ENCODE measurements around the gene LCE1A. TPM values are rescaled to one million over a fixed set of nuclear protein-coding genes. Genes with fewer than 3 reads are reported as not detected.

Gene LCE1A
- total RNA-seq, 1 donor from 2014 or later, result not detected

GRCh38 chr1:152817309-152817708 lies 10.0 kb upstream of the LCE1A start:
- Histone ChIP-seq H3K27ac (replicated peaks) (no peak overlapping the region), H3K9me3 (replicated peaks) (peaks cover 5% of the 10 kb centered on the region), H3K36me3 (no peaks in the 10 kb centered on the region), H3K4me3 (no peak overlapping the region), H3K4me1 (no peaks in the 10 kb centered on the region), H3K27me3 (ENCODE audit: low read depth) (peaks cover 5% of the 10 kb centered on the region)
- intact Hi-C loops (cut with micrococcal nuclease), result no loop called here
- no peak for TF ChIP-seq CTCF (IDR thresholded peaks at IDR 0.05; ENCODE audit: borderline replicate concordance)
- DNase-seq, result no peak

DNA sequence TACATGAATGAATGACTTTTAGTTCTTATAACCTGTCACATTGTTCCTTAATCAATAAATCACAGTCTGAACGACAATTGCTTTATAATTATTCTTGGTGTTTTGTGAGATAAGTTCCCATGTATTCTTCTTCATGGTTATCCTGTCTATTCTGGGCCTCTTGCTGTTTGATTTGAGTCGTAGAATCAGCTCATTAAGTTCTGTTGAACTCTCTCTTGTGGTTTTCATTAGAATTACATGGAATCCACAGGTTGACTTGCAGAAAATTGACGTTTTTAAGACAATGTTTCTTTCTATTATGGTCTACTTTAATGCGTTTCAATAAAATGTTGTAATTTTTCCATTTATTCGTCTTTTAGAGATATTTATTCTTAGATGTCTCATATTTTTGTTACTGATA lies 4.0 kb upstream of the LCE1A start:
- Histone ChIP-seq H3K9me3 (replicated peaks) (no peaks in the 10 kb centered on the region), H3K27me3 (ENCODE audit: low read depth) (no peaks in the 10 kb centered on the region), H3K36me3 (no peaks in the 10 kb centered on the region), H3K27ac (replicated peaks) (no peak overlapping the region), H3K4me1 (no peaks in the 10 kb centered on the region), H3K4me3 (no peak overlapping the region)
- DNase-seq, result no peak
- intact Hi-C loops (cut with micrococcal nuclease), result no loop called here
- no peak for TF ChIP-seq CTCF (IDR thresholded peaks at IDR 0.05; ENCODE audit: borderline replicate concordance)

- no peaks in the 10 kb centered on the region for H3K9me3 ChIP-seq (replicated peaks)
- no peak for TF ChIP-seq CTCF (IDR thresholded peaks at IDR 0.05; ENCODE audit: borderline replicate concordance)
- no peak overlapping the region for H3K4me3 ChIP-seq
- no peaks in the 10 kb centered on the region for H3K36me3 ChIP-seq
- DNase-seq, result no peak
- no peak overlapping the region for H3K27ac ChIP-seq (replicated peaks)
- peaks cover 11% of the 10 kb centered on the region for H3K27me3 ChIP-seq (ENCODE audit: low read depth)
- intact Hi-C loops (cut with micrococcal nuclease), result no loop called here
- H3K4me1 ChIP-seq, result no peaks in the 10 kb centered on the region
These were observed 2.3 kb upstream of the LCE1A start for GRCh38 chr1:152824964-152825363.

DNA sequence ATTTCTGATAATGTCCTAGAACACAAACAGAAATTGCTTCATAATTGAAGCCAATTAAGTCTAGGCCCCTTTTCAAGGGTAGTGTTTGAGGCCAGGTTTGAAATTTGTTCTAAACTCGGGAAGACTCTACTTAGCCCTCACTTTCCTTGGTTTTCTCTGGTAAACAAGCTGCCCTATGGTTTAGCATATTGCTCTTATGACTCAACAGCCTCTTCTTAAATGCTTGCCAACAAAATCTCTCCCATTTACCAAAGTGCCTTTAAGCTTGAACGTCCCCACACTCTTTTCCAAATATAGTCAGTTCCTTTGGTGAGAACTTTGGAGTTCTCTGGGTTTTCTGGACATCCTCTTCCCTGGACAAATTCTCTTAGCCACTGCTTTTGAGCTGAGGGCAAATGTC lies 9.6 kb downstream of the LCE1A start:
- no peaks in the 10 kb centered on the region for H3K4me1 ChIP-seq
- no peak for DNase-seq
- no peaks in the 10 kb centered on the region for H3K36me3 ChIP-seq
- H3K4me3 ChIP-seq, result no peak overlapping the region
- intact Hi-C loops (cut with micrococcal nuclease), result no loop called here
- no peak for TF ChIP-seq CTCF (IDR thresholded peaks at IDR 0.05; ENCODE audit: borderline replicate concordance)
- no peaks in the 10 kb centered on the region for H3K9me3 ChIP-seq (replicated peaks)
- H3K27ac ChIP-seq (replicated peaks), result no peak overlapping the region
- H3K27me3 ChIP-seq (ENCODE audit: low read depth), result peaks cover 5% of the 10 kb centered on the region

DNA sequence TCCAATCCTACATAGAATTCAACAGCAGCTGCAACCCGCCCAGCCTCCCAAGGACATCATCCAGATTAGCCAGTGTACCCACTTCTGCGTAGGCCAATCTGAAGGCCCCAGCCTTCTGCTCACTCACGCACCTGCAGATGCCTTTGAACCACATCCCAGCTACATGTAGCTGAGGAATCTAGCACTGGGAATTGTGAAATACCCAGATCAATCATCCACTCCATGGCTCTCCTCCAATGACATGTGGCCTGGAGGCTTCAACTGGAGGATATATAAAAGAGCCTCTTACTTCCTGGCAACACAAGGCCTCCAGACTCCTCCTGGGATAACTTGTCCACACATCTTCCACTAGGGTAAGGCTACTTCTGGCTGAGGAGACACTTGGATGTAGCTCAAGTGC lies 15.3 kb downstream of the LCE1A start, which contains the start of gene LCE6A:
TSS of gene LCE6A (plus strand) at position 301 of the 400 bp plus-strand sequence. CDS start 665 bp downstream, outside the sequence.
- Histone ChIP-seq H3K27ac (replicated peaks) (no peak within 1 kb of the TSS), H3K27me3 (ENCODE audit: low read depth) (peaks cover 5% of the 10 kb centered on the region), H3K4me1 (no peaks in the 10 kb centered on the region), H3K9me3 (replicated peaks) (no peaks in the 10 kb centered on the region), H3K36me3 (no peaks in the 10 kb centered on the region), H3K4me3 (no peak within 1 kb of the TSS)
- TF ChIP-seq CTCF (IDR thresholded peaks at IDR 0.05; ENCODE audit: borderline replicate concordance), result no peak
- no peak for DNase-seq
- intact Hi-C loops (cut with micrococcal nuclease), result no loop called here

DNA sequence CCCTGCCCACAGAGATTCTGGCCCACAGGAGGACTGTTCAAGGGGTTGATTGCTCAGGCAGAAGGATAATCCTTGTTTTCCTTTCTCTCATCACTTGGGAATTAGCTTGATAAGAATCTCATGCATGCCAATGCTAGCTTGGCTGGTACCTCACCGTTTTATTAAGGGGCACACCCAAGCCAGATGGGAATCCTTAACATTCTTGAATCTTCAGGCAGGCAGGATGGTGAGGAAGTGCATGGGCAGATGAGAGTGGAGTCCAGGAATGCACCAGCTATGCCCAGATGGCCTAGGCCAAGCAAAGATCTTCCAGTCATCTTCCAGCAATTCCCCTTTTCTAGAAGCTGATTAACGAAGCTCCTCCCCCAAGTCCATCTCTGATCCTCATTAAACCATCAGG lies 28.4 kb downstream of the LCE1A start:
- intact Hi-C loops (cut with micrococcal nuclease), result no loop called here
- no peaks in the 10 kb centered on the region for H3K9me3 ChIP-seq (replicated peaks)
- no peaks in the 10 kb centered on the region for H3K36me3 ChIP-seq
- H3K27ac ChIP-seq (replicated peaks), result no peak overlapping the region
- no peak for TF ChIP-seq CTCF (IDR thresholded peaks at IDR 0.05; ENCODE audit: borderline replicate concordance)
- H3K4me3 ChIP-seq, result no peak overlapping the region
- no peaks in the 10 kb centered on the region for H3K27me3 ChIP-seq (ENCODE audit: low read depth)
- H3K4me1 ChIP-seq, result no peaks in the 10 kb centered on the region
- no peak for DNase-seq

Measured in left ventricle myocardium inferior (tissue), 1 donor.